PC-9 (cell line): ENCODE measurements around the gene HMOX2. TPM values are rescaled to one million over a fixed set of nuclear protein-coding genes. Genes with fewer than 3 reads are reported as not detected.

Source experiments
- BruUV-seq: library from RNA; stranded (reverse); fragments of 400-500 nt; replicated peaks from 2 replicates; lab custom pipeline; 2021; lab: Mats Ljungman, UMichigan
- CTCF ChIA-PET: fragments of 300-600 bp; sonication (Branson Sonifier 250); formaldehyde crosslinking; loops from one replicate; lab custom pipeline; 2022; ENCODE audit warnings: antibody characterized with exemption; lab: Charles Lee
- POLR2A ChIA-PET: fragments of 300-600 bp; sonication (Branson Sonifier 250); formaldehyde crosslinking; loops from one replicate; lab custom pipeline; 2022; ENCODE audit warnings: antibody characterized with exemption; ENCODE audit not compliant: unreplicated experiment; lab: Charles Lee
- DNase-seq, 2 experiments: peaks; one replicate each; pipeline versions ENCODE4 v3.0.0 to v3.0.0-alpha.2; 2015 to 2022; ENCODE audit warnings: mixed read lengths in 1 of 2
- H2AFZ ChIP-seq: fragments of 200-600 bp; sonication (generic); 2 replicates; pipeline ENCODE4 v1.8.1; 2017; ENCODE audit warnings: antibody characterized with exemption
- H3F3A ChIP-seq: fragments of 200-600 bp; sonication (generic); 2 replicates; pipeline ENCODE4 v1.8.1; 2017; ENCODE audit warnings: antibody characterized with exemption, mild to moderate bottlenecking, low read depth; ENCODE audit not compliant: insufficient read depth
- H3K27ac ChIP-seq: fragments of 200-600 bp; sonication (generic); 2 replicates; pipeline ENCODE4 v1.6.1; 2016; ENCODE audit warnings: mixed run types
- H3K27me3 ChIP-seq: fragments of 200-600 bp; sonication (generic); 2 replicates; pipeline ENCODE4 v1.6.1; 2016; ENCODE audit warnings: low read depth, mixed run types; ENCODE audit not compliant: insufficient read depth
- H3K36me3 ChIP-seq: fragments of 200-600 bp; sonication (generic); 2 replicates; pipeline ENCODE4 v1.6.1; 2016; ENCODE audit warnings: low read depth, mixed run types
- H3K4me1 ChIP-seq: fragments of 200-600 bp; sonication (generic); replicated peaks from 2 replicates; pipeline ENCODE4 v1.6.1; 2016; ENCODE audit warnings: mixed run types; ENCODE audit not compliant: insufficient read depth
- H3K4me2 ChIP-seq: fragments of 200-600 bp; sonication (generic); 2 replicates; pipeline ENCODE4 v1.6.1; 2017; ENCODE audit warnings: mixed run types
- H3K4me3 ChIP-seq: fragments of 200-600 bp; sonication (generic); 2 replicates; pipeline ENCODE4 v1.6.1; 2016; ENCODE audit warnings: mixed run types
- H3K79me2 ChIP-seq: fragments of 200-600 bp; sonication (generic); 2 replicates; pipeline ENCODE4 v1.6.1; 2017; ENCODE audit warnings: low read depth, mixed run types
- H3K9me2 ChIP-seq: fragments of 200-600 bp; sonication (generic); 2 replicates; pipeline ENCODE4 v1.8.1; 2017; ENCODE audit warnings: mild to moderate bottlenecking; ENCODE audit not compliant: insufficient read depth
- H3K9me3 ChIP-seq: fragments of 200-600 bp; sonication (generic); 2 replicates; pipeline ENCODE4 v1.8.1; 2016; ENCODE audit warnings: low read depth; ENCODE audit not compliant: insufficient read depth
- H4K20me1 ChIP-seq: fragments of 200-600 bp; sonication (generic); 2 replicates; pipeline ENCODE4 v1.8.1; 2017; ENCODE audit not compliant: insufficient read depth
- EZH2 ChIP-seq: fragments of 200-600 bp; sonication (generic); IDR thresholded peaks from 2 replicates; pipeline ENCODE4 v1.8.0; 2017; ENCODE audit warnings: antibody characterized with exemption, low read depth
- intact Hi-C: fragments of 100-400 bp; cut with micrococcal nuclease; formaldehyde crosslinking; loops from one replicate; pipeline ENCODE4 v1.10.0; 2022; ENCODE audit not compliant: unreplicated experiment
- total RNA-seq: library from RNA; stranded (reverse); gene quantifications from 2 replicates; pipeline ENCODE4 v1.2.3, GENCODE V29; 2021
- TF ChIP-seq, protein P1 (sequence below): fragments of 200-600 bp; sonication (generic); conservative IDR thresholded peaks from 2 replicates; pipeline ENCODE4 v1.6.1; 2017; ENCODE audit warnings: mixed run types, antibody characterized with exemption, mild to moderate bottlenecking, moderate library complexity

Gene HMOX2
- total RNA-seq, 1 experiment from 2014 or later = 68.1 TPM

DNA sequence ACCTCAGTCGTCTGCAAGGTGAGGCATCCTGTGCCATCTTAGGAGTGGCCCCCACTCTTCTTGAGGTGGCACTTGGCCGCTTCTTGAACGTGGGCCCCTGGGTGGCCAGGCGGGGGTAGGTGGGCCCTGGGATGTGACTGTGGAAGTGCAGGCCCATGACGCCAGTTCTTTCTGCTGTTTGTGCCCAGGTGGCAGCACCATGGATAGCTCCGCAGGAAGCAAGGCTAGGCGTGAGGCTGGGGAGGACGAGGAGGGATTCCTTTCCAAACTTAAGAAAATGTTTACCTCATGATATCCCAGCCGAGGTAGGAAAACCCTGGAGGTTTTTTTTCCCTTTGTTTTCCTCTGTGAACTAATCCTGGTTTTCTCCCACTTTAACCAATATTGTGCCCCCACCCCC is 21.6 kb upstream of the HMOX2 start:
- H3K4me2 ChIP-seq = no peak overlapping the region
- ChIA-PET POLR2A (no interaction called here), CTCF (interaction anchor here (0.5 kb wide), 1 partner anchor 422 kb away, joined by 5 read pairs; no protein-coding TSS in a partner anchor)
- no peaks in the 10 kb centered on the region for H3K79me2 ChIP-seq
- H3K27ac ChIP-seq = no peak overlapping the region
- no peak overlapping the region for H3K4me3 ChIP-seq
- no TSS peak for BruUV-seq
- H3K27me3 ChIP-seq = no peaks in the 10 kb centered on the region
- H4K20me1 ChIP-seq = peaks cover 12% of the 10 kb centered on the region
- intact Hi-C loops = no loop called here
- H3F3A ChIP-seq = peaks cover 33% of the 10 kb centered on the region
- H3K4me1 ChIP-seq = no peaks in the 10 kb centered on the region; the same call in 1 of the 2 replicates
- H3K36me3 ChIP-seq = 0 out of 2 replicates have a peak, but pooled peaks cover 13% of the 10 kb centered on the region
- TF ChIP-seq, protein P1, sequence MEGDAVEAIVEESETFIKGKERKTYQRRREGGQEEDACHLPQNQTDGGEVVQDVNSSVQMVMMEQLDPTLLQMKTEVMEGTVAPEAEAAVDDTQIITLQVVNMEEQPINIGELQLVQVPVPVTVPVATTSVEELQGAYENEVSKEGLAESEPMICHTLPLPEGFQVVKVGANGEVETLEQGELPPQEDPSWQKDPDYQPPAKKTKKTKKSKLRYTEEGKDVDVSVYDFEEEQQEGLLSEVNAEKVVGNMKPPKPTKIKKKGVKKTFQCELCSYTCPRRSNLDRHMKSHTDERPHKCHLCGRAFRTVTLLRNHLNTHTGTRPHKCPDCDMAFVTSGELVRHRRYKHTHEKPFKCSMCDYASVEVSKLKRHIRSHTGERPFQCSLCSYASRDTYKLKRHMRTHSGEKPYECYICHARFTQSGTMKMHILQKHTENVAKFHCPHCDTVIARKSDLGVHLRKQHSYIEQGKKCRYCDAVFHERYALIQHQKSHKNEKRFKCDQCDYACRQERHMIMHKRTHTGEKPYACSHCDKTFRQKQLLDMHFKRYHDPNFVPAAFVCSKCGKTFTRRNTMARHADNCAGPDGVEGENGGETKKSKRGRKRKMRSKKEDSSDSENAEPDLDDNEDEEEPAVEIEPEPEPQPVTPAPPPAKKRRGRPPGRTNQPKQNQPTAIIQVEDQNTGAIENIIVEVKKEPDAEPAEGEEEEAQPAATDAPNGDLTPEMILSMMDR = no peak
- no peak overlapping the region for H2AFZ ChIP-seq
- no peaks in the 10 kb centered on the region for H3K9me2 ChIP-seq
- no peak for DNase-seq
- H3K9me3 ChIP-seq = no peaks in the 10 kb centered on the region

DNA sequence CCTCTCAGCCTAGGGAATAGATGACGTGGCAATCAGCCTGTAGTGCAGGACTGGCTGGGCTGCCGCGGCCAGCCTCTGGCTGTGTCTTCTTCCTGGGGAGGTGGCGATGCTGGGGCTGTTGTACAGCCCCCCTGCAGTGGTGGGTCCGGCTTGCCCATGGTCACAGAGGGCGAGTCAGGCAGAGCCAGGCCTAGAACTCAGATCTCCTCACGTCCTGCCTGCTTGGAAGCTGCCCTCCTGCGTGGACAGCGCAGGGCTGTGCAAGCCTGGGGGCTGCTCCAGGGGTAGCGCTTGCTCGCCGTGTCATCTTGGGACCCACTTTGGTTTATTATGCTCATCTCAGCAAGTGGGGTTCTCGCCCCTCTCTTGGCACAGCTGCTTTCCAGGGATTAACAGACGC is 21.1 kb upstream of the HMOX2 start:
- TF ChIP-seq, protein P1 = no peak
- no peak for TF ChIP-seq EZH2
- POLR2A ChIA-PET = no interaction called here
- no peaks in the 10 kb centered on the region for H3K9me2 ChIP-seq

GRCh38 chr16:4455951-4456350 is 20.2 kb upstream of the HMOX2 start:
- H3K4me2 ChIP-seq = no peak overlapping the region
- H3K27ac ChIP-seq = no peak overlapping the region
- no TSS peak for BruUV-seq
- H3F3A ChIP-seq = peaks cover 41% of the 10 kb centered on the region
- no peaks in the 10 kb centered on the region for H3K9me2 ChIP-seq
- H3K4me1 ChIP-seq = no peaks in the 10 kb centered on the region; the same call in 1 of the 2 replicates
- H2AFZ ChIP-seq = no peak overlapping the region
- H4K20me1 ChIP-seq = peaks cover 12% of the 10 kb centered on the region
- no peaks in the 10 kb centered on the region for H3K27me3 ChIP-seq
- H3K79me2 ChIP-seq = no peaks in the 10 kb centered on the region
- DNase-seq = no peak
- ChIA-PET CTCF (no interaction called here), POLR2A (no interaction called here)
- no peak for TF ChIP-seq EZH2
- TF ChIP-seq, protein P1 = no peak
- no peaks in the 10 kb centered on the region for H3K9me3 ChIP-seq
- peaks cover 7% of the 10 kb centered on the region; the same call in 1 of the 2 replicates for H3K36me3 ChIP-seq
- intact Hi-C loops = no loop called here
- no peak overlapping the region for H3K4me3 ChIP-seq

More for the DNA sequence above, 21.1 kb upstream of the HMOX2 start:
- Histone ChIP-seq H3K27me3 (no peaks in the 10 kb centered on the region), H3K4me2 (no peak overlapping the region), H3K79me2 (no peaks in the 10 kb centered on the region), H3F3A (peaks cover 37% of the 10 kb centered on the region), H3K36me3 (0 out of 2 replicates have a peak, but pooled peaks cover 13% of the 10 kb centered on the region), H3K4me3 (no peak overlapping the region), H3K4me1 (no peaks in the 10 kb centered on the region; the same call in 1 of the 2 replicates), H3K27ac (no peak overlapping the region), H3K9me3 (no peaks in the 10 kb centered on the region), H2AFZ (no peak overlapping the region), H4K20me1 (peaks cover 12% of the 10 kb centered on the region)
- no peak for DNase-seq
- CTCF ChIA-PET = interaction anchor here (0.5 kb wide), 1 partner anchor 421 kb away, joined by 5 read pairs; no protein-coding TSS in a partner anchor
- no TSS peak for BruUV-seq
- intact Hi-C loops = no loop called here
